Measurements from ENCODE around the gene TPI1. TPM values are rescaled to one million over a fixed set of nuclear protein-coding genes. Genes with fewer than 3 reads are reported as not detected.

The TPI1 gene
- total and polyA plus RNA-seq, 8 donors, result 88.5 to 247 (median 128) TPM

DNA sequence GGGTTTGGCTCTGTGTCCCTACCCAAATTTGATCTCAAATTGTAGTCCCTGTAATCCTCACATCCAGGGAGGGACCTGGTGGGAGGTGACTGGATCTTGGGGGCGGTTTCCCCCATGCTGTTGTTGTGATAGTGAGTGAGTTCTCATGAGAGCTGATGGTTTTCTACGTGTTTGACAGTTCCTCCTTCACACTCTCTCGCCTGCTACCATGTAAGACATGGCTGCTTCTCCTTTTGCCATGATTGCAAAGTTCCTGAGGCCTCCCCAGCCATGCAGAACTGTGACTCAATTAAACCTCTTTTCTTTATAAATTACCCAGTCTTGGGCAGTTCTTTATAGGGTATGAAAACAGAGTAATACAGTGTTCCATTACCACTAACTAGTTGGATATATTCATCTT lies 27.0 kb downstream of the TPI1 start:
- Histone ChIP-seq H3K4me3 (no peak overlapping the region), H3K27me3 (no peaks in the 10 kb centered on the region), H3K27ac (no peak overlapping the region), H3K36me3 (no peaks in the 10 kb centered on the region), H3K9me3 (no peaks in the 10 kb centered on the region), H3K4me1 (peaks cover 0 to under 1% (median 0%) of the 10 kb centered on the region in 3 donors)
- WGBS, 2 donors, result 80 to 93% methylated on average over 3 of the region's 3 CpGs
- intact Hi-C loops (cut with DNase I), result no loop called here
- no peak for ATAC-seq
- TF ChIP-seq CTCF (IDR thresholded peaks at IDR 0.05), result no peak
- FAIRE-seq, result no peak
- no peak for DNase-seq

GRCh38 chr12:6896846-6897435 lies 29.6 kb downstream of the TPI1 start:
- no peak for FAIRE-seq
- Histone ChIP-seq H3K27me3 (no peaks in the 10 kb centered on the region), H3K27ac (no peak overlapping the region), H3K4me3 (no peak overlapping the region), H3K4me1 (peaks cover 0 to 11% (median 5%) of the 10 kb centered on the region in 3 donors), H3K36me3 (no peaks in the 10 kb centered on the region), H3K9me3 (no peaks in the 10 kb centered on the region)
- intact Hi-C loops (cut with DNase I), result no loop called here
- peak in 1 of 6 donors; percentile 72 for DNase-seq
- peak in 3 of 4 donors; percentile 38 to 55 (median 52) for ATAC-seq
- whole genome bisulfite sequencing, 2 donors, result 62% methylated on average over 6 of the region's 6 CpGs
- TF ChIP-seq CTCF (IDR thresholded peaks at IDR 0.05), result no peak

DNA sequence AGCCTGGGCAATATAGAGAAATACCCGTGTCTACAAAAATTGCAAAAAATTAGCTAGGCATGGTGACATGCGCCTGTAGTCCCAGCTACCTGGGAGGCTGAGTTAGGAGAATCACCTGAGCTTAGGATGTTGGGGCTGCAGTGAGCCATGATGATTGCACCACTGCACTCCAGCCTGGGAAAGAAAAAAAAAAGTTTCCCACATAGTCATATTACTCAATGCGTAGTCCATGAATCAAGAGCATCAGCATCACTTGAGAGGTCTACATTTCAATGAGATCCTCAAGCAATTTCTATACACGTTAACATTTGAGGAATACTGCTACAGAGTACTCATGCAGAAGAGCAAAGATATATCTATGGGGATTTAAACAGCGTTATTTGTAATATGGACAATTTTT lies 32.1 kb downstream of the TPI1 start:
- ATAC-seq (no peak), DNase-seq (no peak), FAIRE-seq (no peak)
- Histone ChIP-seq H3K27me3 (no peaks in the 10 kb centered on the region), H3K4me1 (peaks cover 4 to 15% (median 5%) of the 10 kb centered on the region in 3 donors), H3K36me3 (no peaks in the 10 kb centered on the region), H3K9me3 (no peaks in the 10 kb centered on the region), H3K27ac (peak overlapping the region in 1 of 4 donors; percentile 74), H3K4me3 (no peak overlapping the region)
- intact Hi-C loops (cut with DNase I), result no loop called here
- TF ChIP-seq CTCF (IDR thresholded peaks at IDR 0.05), result no peak
- WGBS, 2 donors, result 72 to 77% methylated on average over 5 of the region's 5 CpGs

GRCh38 chr12:6899837-6900519 lies 32.6 kb downstream of the TPI1 start:
- H3K27me3 ChIP-seq, result no peaks in the 10 kb centered on the region
- no peak overlapping the region for H3K4me3 ChIP-seq
- WGBS, 2 donors, result 27 to 34% methylated on average over 10 of the region's 10 CpGs
- H3K27ac ChIP-seq, result peak overlapping the region in 3 of 4 donors; percentile 1 to 74 (median 47)
- H3K4me1 ChIP-seq, result peaks cover 4 to 15% (median 5%) of the 10 kb centered on the region in 3 donors
- DNase-seq (peak in 5 of 6 donors; percentile 72 to 85 (median 79)), ATAC-seq (peak; percentile 26 to 74 (median 54)), FAIRE-seq (no peak)
- intact Hi-C loops (cut with DNase I), result no loop called here
- H3K9me3 ChIP-seq, result no peaks in the 10 kb centered on the region
- no peak for TF ChIP-seq CTCF (IDR thresholded peaks at IDR 0.05)
- H3K36me3 ChIP-seq, result no peaks in the 10 kb centered on the region

DNA sequence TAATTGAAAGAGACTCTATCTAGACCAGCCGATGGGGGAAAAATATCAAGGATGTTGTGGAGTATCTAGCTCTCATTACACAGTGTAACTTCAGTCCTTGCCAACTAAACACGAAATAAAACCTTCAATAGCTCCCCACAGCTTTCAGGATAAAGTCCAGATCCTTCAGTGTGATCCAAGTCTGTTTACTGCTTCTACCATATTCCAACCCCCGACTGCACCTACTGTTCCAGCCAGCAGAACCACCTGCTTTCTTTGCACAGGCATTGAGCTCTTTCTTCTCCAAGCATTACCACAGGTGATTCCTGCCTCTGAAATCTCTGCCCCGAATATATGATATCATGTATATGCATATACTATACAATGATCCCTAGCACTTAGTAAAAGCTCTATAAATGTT lies 35.1 kb downstream of the TPI1 start:
- H3K4me3 ChIP-seq, result no peak overlapping the region
- FAIRE-seq, result no peak
- TF ChIP-seq CTCF (IDR thresholded peaks at IDR 0.05), result no peak
- intact Hi-C loops (cut with DNase I), result no loop called here
- 64 to 70% methylated on average over 4 of the region's 4 CpGs for WGBS, 2 donors
- H3K9me3 ChIP-seq, result no peaks in the 10 kb centered on the region
- no peak for ATAC-seq
- no peaks in the 10 kb centered on the region for H3K27me3 ChIP-seq
- H3K4me1 ChIP-seq, result peaks cover 4 to 18% (median 5%) of the 10 kb centered on the region in 3 donors
- no peak overlapping the region for H3K27ac ChIP-seq
- H3K36me3 ChIP-seq, result no peaks in the 10 kb centered on the region
- DNase-seq, result no peak

Measured in pancreas (tissue), 10 donors.